Stimulated activated CD4-positive, alpha-beta T cell treated with anti-CD3 and anti-CD28 coated beads, Interleukin-1b, Interleukin-23, amount 100 ng/mL, for 1 hour (primary cell): ENCODE data around the gene CST9L.
"Not testable (repeated sequence)": the region's sequence is repeated elsewhere in the genome, so short reads cannot be mapped to it uniquely, and the experiment has no call there.

Experiments
- DNase-seq, 2 donors: peaks; one replicate each; pipeline ENCODE4 v3.0.0-alpha.2; 2020; ENCODE audit warnings: low read depth in 2 of 2

Gene CST9L

GRCh38 chr20:23586735-23587525 lies 18.6 kb upstream of the CST9L start:
- DNase-seq, result no peak

GRCh38 chr20:23585808-23586734 lies 17.8 kb upstream of the CST9L start:
- no peak for DNase-seq

- no peak for DNase-seq
Observed at GRCh38 chr20:23585449-23585807, 17.1 kb upstream of the CST9L start.

GRCh38 chr20:23584434-23585199 lies 16.3 kb upstream of the CST9L start:
- DNase-seq, result no peak

GRCh38 chr20:23583526-23583925 lies 15.2 kb upstream of the CST9L start:
- no peak for DNase-seq

- DNase-seq, result no peak
Observed at GRCh38 chr20:23582293-23582692, 14.0 kb upstream of the CST9L start.

GRCh38 chr20:23581833-23582232 lies 13.5 kb upstream of the CST9L start:
- DNase-seq, result not testable (repeated sequence)

- no peak for DNase-seq
Observed at GRCh38 chr20:23574977-23575376, 6.7 kb upstream of the CST9L start.

GRCh38 chr20:23570178-23570760 lies 2.0 kb upstream of the CST9L start:
- DNase-seq, result no peak

- DNase-seq, result no peak
Observed at GRCh38 chr20:23569570-23569969, 1.3 kb upstream of the CST9L start.

GRCh38 chr20:23568971-23569330 lies 667 bp upstream of the CST9L start:
- no peak for DNase-seq

- no peak for DNase-seq
Observed at GRCh38 chr20:23566199-23566932, 1.9 kb downstream of the CST9L start.

- DNase-seq, result no peak
Observed at GRCh38 chr20:23565503-23566045, 2.7 kb downstream of the CST9L start.

- DNase-seq, result no peak
Observed at GRCh38 chr20:23564927-23565326, 3.4 kb downstream of the CST9L start.

GRCh38 chr20:23562721-23563342 lies 5.5 kb downstream of the CST9L start:
- no peak for DNase-seq

GRCh38 chr20:23554401-23554800 lies 13.9 kb downstream of the CST9L start:
- DNase-seq, result no peak

- DNase-seq, result no peak
Observed at GRCh38 chr20:23551786-23552185, 16.5 kb downstream of the CST9L start.

- no peak for DNase-seq
Observed at GRCh38 chr20:23551383-23551782, 16.9 kb downstream of the CST9L start.

- DNase-seq, result no peak
Observed at GRCh38 chr20:23550227-23550626, 18.1 kb downstream of the CST9L start.

GRCh38 chr20:23548408-23548807 lies 19.9 kb downstream of the CST9L start:
- no peak for DNase-seq
